H9 (cell line): ENCODE data around the gene ROCK2. TPM values are rescaled to one million over a fixed set of nuclear protein-coding genes. Genes with fewer than 3 reads are reported as not detected.

Experiments used
- DNase-seq: peaks from one replicate; pipeline ENCODE4 v3.0.0-alpha.2; 2017
- H2AFZ ChIP-seq: one replicate; pipeline ENCODE4 v1.6.1; 2013; ENCODE audit warnings: mild to moderate bottlenecking, low read length, control low read depth, moderate library complexity
- H2AK5ac ChIP-seq: 2 replicates; pipeline ENCODE4 v1.6.1; 2013; ENCODE audit warnings: low read length, control low read depth, mixed read lengths; ENCODE audit not compliant: insufficient read length
- H2BK120ac ChIP-seq: one replicate; pipeline ENCODE4 v1.6.1; 2013; ENCODE audit warnings: low read depth, mild to moderate bottlenecking, low read length, control low read depth, inconsistent platforms; ENCODE audit not compliant: poor library complexity, severe bottlenecking
- H2BK12ac ChIP-seq: 2 replicates; pipeline ENCODE4 v1.6.1; 2013; ENCODE audit warnings: low read length, control low read depth, mixed read lengths, low read depth; ENCODE audit not compliant: insufficient read length
- H2BK15ac ChIP-seq: 2 replicates; pipeline ENCODE4 v1.6.1; 2013; ENCODE audit warnings: low read depth, low read length, control low read depth
- H2BK20ac ChIP-seq: one replicate; pipeline ENCODE4 v1.6.1; 2013; ENCODE audit warnings: low read depth, mild to moderate bottlenecking, low read length, control low read depth, inconsistent platforms; ENCODE audit not compliant: poor library complexity, severe bottlenecking
- H2BK5ac ChIP-seq: 2 replicates; pipeline ENCODE4 v1.6.1; 2013; ENCODE audit warnings: low read length, control low read depth, mixed read lengths; ENCODE audit not compliant: insufficient read length
- H3K14ac ChIP-seq: 2 replicates; pipeline ENCODE4 v1.6.1; 2013; ENCODE audit warnings: low read length, control low read depth; ENCODE audit not compliant: insufficient read depth
- H3K18ac ChIP-seq: 2 replicates; pipeline ENCODE4 v1.6.1; 2013; ENCODE audit warnings: low read depth, mild to moderate bottlenecking, mixed read lengths, low read length, control low read depth; ENCODE audit not compliant: insufficient read length
- H3K23ac ChIP-seq: 2 replicates; pipeline ENCODE4 v1.6.1; 2013; ENCODE audit warnings: low read length, control low read depth, mixed read lengths, low read depth; ENCODE audit not compliant: insufficient read length
- H3K23me2 ChIP-seq: 2 replicates; pipeline ENCODE4 v1.6.1; 2013; ENCODE audit warnings: low read depth, mild to moderate bottlenecking, mixed read lengths, low read length, control low read depth; ENCODE audit not compliant: insufficient read length, poor library complexity, severe bottlenecking
- H3K27ac ChIP-seq: 2 replicates; pipeline ENCODE4 v1.5.1; 2013; ENCODE audit warnings: low read length, control low read depth, mixed read lengths, low read depth; ENCODE audit not compliant: insufficient read length
- H3K27me3 ChIP-seq: 2 replicates; pipeline ENCODE4 v1.6.1; 2013; ENCODE audit warnings: low read length, control low read depth, inconsistent platforms; ENCODE audit not compliant: insufficient read depth
- H3K4ac ChIP-seq: 2 replicates; pipeline ENCODE4 v1.6.1; 2013; ENCODE audit warnings: low read depth, mild to moderate bottlenecking, control low read depth, inconsistent platforms, low read length, moderate library complexity
- H3K4me1 ChIP-seq: 2 replicates; pipeline ENCODE4 v1.6.1; 2013; ENCODE audit warnings: low read length, control low read depth, inconsistent platforms; ENCODE audit not compliant: insufficient read depth
- H3K4me2 ChIP-seq: 2 replicates; pipeline ENCODE4 v1.6.1; 2013; ENCODE audit warnings: low read length, control low read depth, mixed read lengths; ENCODE audit not compliant: insufficient read length, insufficient read depth
- H3K56ac ChIP-seq: 2 replicates; pipeline ENCODE4 v1.6.1; 2013; ENCODE audit warnings: low read depth, mild to moderate bottlenecking, mixed read lengths, low read length, control low read depth; ENCODE audit not compliant: insufficient read length
- H3K79me1 ChIP-seq: 2 replicates; pipeline ENCODE4 v1.6.1; 2013; ENCODE audit warnings: low read depth, mild to moderate bottlenecking, moderate library complexity, low read length, control low read depth, inconsistent platforms; ENCODE audit not compliant: insufficient read depth, poor library complexity, severe bottlenecking
- H3K79me2 ChIP-seq: 2 replicates; pipeline ENCODE4 v1.6.1; 2013; ENCODE audit warnings: low read length, control low read depth, inconsistent platforms; ENCODE audit not compliant: insufficient read depth
- H3K9ac ChIP-seq: 2 replicates; pipeline ENCODE4 v1.6.1; 2013; ENCODE audit warnings: low read length, control low read depth, mixed read lengths; ENCODE audit not compliant: insufficient read length; ENCODE audit errors: extremely low read depth
- H3K9me3 ChIP-seq: one replicate; pipeline ENCODE4 v1.6.1; 2013; ENCODE audit warnings: low read depth, low read length, inconsistent platforms; ENCODE audit not compliant: control insufficient read depth
- H3T11ph ChIP-seq: one replicate; pipeline ENCODE4 v1.6.1; 2013; ENCODE audit warnings: mild to moderate bottlenecking, low read length, control low read depth, inconsistent platforms
- H4K20me1 ChIP-seq: one replicate; pipeline ENCODE4 v1.6.1; 2013; ENCODE audit not compliant: control insufficient read depth, insufficient read length, insufficient read depth
- H4K5ac ChIP-seq: 2 replicates; pipeline ENCODE4 v1.6.1; 2013; ENCODE audit warnings: low read depth, mild to moderate bottlenecking, mixed read lengths, low read length, control low read depth; ENCODE audit not compliant: insufficient read length
- H4K8ac ChIP-seq: replicated peaks from 2 replicates; pipeline ENCODE4 v1.6.1; 2013; ENCODE audit warnings: low read length, control low read depth, mixed read lengths, low read depth; ENCODE audit not compliant: insufficient read length
- H4K91ac ChIP-seq: 2 replicates; pipeline ENCODE4 v1.6.1; 2013; ENCODE audit warnings: low read depth, mild to moderate bottlenecking, moderate library complexity, mixed read lengths, low read length, control low read depth; ENCODE audit not compliant: insufficient read length
- H3K27ac Mint-ChIP-seq, 3 experiments: 2 replicates in 2 of 3; 3 replicates in 1 of 3; pipeline ENCODE4 v1.8.0; 2020 to 2021; ENCODE audit warnings: mixed read lengths in 3 of 3, mild to moderate bottlenecking in 1 of 3, moderate library complexity in 1 of 3
- H3K27me3 Mint-ChIP-seq: 2 replicates; pipeline ENCODE4 v1.8.0; 2021; ENCODE audit warnings: low read depth, mild to moderate bottlenecking, moderate library complexity, mixed read lengths
- H3K36me3 Mint-ChIP-seq, 3 experiments: 2 replicates in 2 of 3; 3 replicates in 1 of 3; pipeline ENCODE4 v1.8.0; 2020 to 2021; ENCODE audit warnings: low read depth in 3 of 3, mixed read lengths in 3 of 3; ENCODE audit not compliant: insufficient read depth in 1 of 3
- H3K4me1 Mint-ChIP-seq, 2 experiments: 2 replicates each; pipeline ENCODE4 v1.8.0; 2020; ENCODE audit warnings: mixed read lengths in 2 of 2
- H3K4me3 Mint-ChIP-seq, 2 experiments: 2 replicates in 1 of 2; 3 replicates in 1 of 2; pipeline ENCODE4 v1.8.0; 2020 to 2021; ENCODE audit warnings: mild to moderate bottlenecking in 2 of 2, mixed read lengths in 2 of 2, moderate library complexity in 1 of 2
- H3K9me3 Mint-ChIP-seq, 2 experiments: 2 replicates in 1 of 2; 3 replicates in 1 of 2; pipeline ENCODE4 v1.8.0; 2020; ENCODE audit warnings: mild to moderate bottlenecking in 2 of 2, mixed read lengths in 2 of 2, moderate library complexity in 1 of 2
- WGBS: extraction: QIAGEN DNeasy Blood & Tissue Kit; methylation state at CpG from one replicate; pipeline ENCODE4 v1.1.7; 2013; ENCODE audit warnings: missing lambda C conversion rate, low lambda C conversion rate, mixed read lengths; ENCODE audit not compliant: insufficient read length; ENCODE audit errors: extremely low coverage; 5-methylcytosine and 5-hydroxymethylcytosine counted together
- total RNA-seq: library from RNA; stranded (reverse); gene quantifications from 2 replicates; pipeline ENCODE4 v1.2.1, GENCODE V29; 2021
- TF ChIP-seq, protein P1 (sequence below): fragments of 200-600 bp; sonication (generic); conservative IDR thresholded peaks from 3 replicates; pipeline ENCODE4 v1.8.0; 2021; ENCODE audit warnings: antibody characterized with exemption, mild to moderate bottlenecking

The ROCK2 gene
- total RNA-seq, 1 experiment from 2014 or later, result 33.2 TPM

DNA sequence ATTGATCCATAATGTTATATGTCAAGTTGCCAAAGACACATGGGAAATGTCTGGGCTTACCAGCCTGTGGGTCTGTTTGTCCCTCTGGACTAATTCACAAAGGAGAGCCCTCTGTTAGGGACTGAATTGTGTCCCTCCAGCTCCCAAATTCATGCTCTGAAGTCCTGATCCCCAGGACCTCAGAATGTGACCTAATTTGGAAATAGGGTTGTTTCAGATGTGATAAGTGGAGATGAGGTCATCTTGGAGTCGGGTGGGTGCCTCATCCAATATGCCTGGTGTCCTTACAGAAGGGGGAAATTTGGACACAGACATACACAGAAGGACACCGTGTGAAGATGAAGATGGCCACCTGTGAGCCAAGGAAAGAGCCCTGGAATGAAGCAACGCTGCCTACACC, 41.4 kb upstream of the ROCK2 start:
- Mint-ChIP-seq H3K9me3 (no peaks in the 10 kb centered on the region), H3K27ac (peak overlapping the region in 1 of 3 experiments; percentile 50; a peak in 1 of 7 replicates), H3K4me1 (peaks cover 20 to 28% of the 10 kb centered on the region in 2 experiments), H3K4me3 (no peak overlapping the region; a peak in 1 of 5 replicates), H3K27me3 (peaks cover 1% of the 10 kb centered on the region; the same call in 1 of the 2 replicates), H3K36me3 (no peaks in the 10 kb centered on the region)
- Histone ChIP-seq H3K4me2 (no peak overlapping the region), H3K4ac (no peak overlapping the region), H3K4me1 (peaks cover 2% of the 10 kb centered on the region; the same call in 1 of the 2 replicates), H4K8ac (no peak overlapping the region), H3K23me2 (no peaks in the 10 kb centered on the region), H3K27ac (no peak overlapping the region), H2BK20ac (no peak overlapping the region), H2BK15ac (no peak overlapping the region), H3K27me3 (no peaks in the 10 kb centered on the region), H3K18ac (no peak overlapping the region), H2BK12ac (no peak overlapping the region), H3K14ac (no peak overlapping the region), H4K20me1 (no peaks in the 10 kb centered on the region), H3K79me2 (no peaks in the 10 kb centered on the region), H3K23ac (no peak overlapping the region), H3K79me1 (no peaks in the 10 kb centered on the region), H4K91ac (no peak overlapping the region), H3K9me3 (no peaks in the 10 kb centered on the region), H3K56ac (no peak overlapping the region), H2AK5ac (no peak overlapping the region), H2AFZ (no peak overlapping the region), H4K5ac (no peak overlapping the region), H3T11ph (no peak overlapping the region), H2BK120ac (no peak overlapping the region), H3K9ac (no peak overlapping the region), H2BK5ac (no peak overlapping the region)
- no peak for DNase-seq
- TF ChIP-seq, protein P1, sequence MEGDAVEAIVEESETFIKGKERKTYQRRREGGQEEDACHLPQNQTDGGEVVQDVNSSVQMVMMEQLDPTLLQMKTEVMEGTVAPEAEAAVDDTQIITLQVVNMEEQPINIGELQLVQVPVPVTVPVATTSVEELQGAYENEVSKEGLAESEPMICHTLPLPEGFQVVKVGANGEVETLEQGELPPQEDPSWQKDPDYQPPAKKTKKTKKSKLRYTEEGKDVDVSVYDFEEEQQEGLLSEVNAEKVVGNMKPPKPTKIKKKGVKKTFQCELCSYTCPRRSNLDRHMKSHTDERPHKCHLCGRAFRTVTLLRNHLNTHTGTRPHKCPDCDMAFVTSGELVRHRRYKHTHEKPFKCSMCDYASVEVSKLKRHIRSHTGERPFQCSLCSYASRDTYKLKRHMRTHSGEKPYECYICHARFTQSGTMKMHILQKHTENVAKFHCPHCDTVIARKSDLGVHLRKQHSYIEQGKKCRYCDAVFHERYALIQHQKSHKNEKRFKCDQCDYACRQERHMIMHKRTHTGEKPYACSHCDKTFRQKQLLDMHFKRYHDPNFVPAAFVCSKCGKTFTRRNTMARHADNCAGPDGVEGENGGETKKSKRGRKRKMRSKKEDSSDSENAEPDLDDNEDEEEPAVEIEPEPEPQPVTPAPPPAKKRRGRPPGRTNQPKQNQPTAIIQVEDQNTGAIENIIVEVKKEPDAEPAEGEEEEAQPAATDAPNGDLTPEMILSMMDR, result no peak
- no CpG with 5 or more reads among the region's 3 CpGs for WGBS
